T-helper 17 cell (primary cell): Measurements from ENCODE around the gene TMEM143. TPM values are rescaled to one million over a fixed set of nuclear protein-coding genes. Genes with fewer than 3 reads are reported as not detected.
"Not testable (repeated sequence)": the region's sequence is repeated elsewhere in the genome, so short reads cannot be mapped to it uniquely, and the experiment has no call there.

Experiments used
- ATAC-seq: fragments of 150-1000 bp; cut with Tn5 transposase; 2 replicates; pipeline ENCODE4 v1.10.0; 2021; ENCODE audit warnings: mild to moderate bottlenecking, moderate library complexity
- DNase-seq, 3 donors: peaks; one replicate each; pipeline versions ENCODE4 v3.0.0 to v3.0.0-alpha.2; 2020 to 2021
- H3K9me3 ChIP-seq: one replicate; pipeline ENCODE4 v1.7.0; 2013; ENCODE audit warnings: low read length, mild to moderate bottlenecking; ENCODE audit not compliant: control insufficient read depth, poor library complexity, severe bottlenecking
- H3K27ac Mint-ChIP-seq: one replicate; pipeline ENCODE4 v1.8.0; 2022; ENCODE audit warnings: mild to moderate bottlenecking, moderate library complexity, mixed read lengths
- H3K27me3 Mint-ChIP-seq: one replicate; pipeline ENCODE4 v1.8.0; 2022; ENCODE audit warnings: mixed read lengths
- H3K36me3 Mint-ChIP-seq: one replicate; pipeline ENCODE4 v1.8.0; 2022; ENCODE audit warnings: low read depth, mixed read lengths
- H3K4me1 Mint-ChIP-seq: one replicate; pipeline ENCODE4 v1.8.0; 2022; ENCODE audit warnings: mild to moderate bottlenecking, mixed read lengths
- H3K4me3 Mint-ChIP-seq: one replicate; pipeline ENCODE4 v1.8.0; 2022; ENCODE audit warnings: mild to moderate bottlenecking, moderate library complexity, mixed read lengths
- total RNA-seq, 4 donors: library from RNA in 2 of 4; stranded (reverse) in 2 of 4; gene quantifications; one replicate each; pipeline ENCODE4 v1.2.3 and lab custom pipeline; 2022 to 2026

TMEM143 gene
- total RNA-seq, 2 donors from 2014 or later, result 7.9 to 8.8 TPM

DNA sequence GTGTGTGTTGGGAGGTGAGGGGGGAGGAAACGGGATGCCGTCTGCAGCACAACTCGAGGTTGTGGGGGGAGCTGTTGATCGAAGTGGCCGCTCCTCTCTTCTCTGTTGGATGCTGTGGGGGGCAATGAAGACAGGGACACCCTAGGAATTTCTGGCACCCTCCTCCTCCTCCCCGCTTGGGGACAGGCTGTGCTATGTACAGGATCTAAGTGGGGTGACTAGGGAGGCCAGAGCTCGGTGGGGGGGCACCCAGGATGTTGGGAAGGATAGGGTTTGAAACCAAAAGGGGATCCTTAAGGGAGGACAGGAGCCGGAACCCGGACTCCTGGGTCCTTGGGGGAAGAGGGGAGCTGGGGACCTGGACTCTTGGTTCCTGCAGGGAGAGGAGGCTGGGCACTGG lies 31.8 kb upstream of the TMEM143 start:
- peaks cover 14% of the 10 kb centered on the region for H3K36me3 Mint-ChIP-seq
- H3K9me3 ChIP-seq, result no peaks in the 10 kb centered on the region
- no peak for DNase-seq
- peaks cover 33% of the 10 kb centered on the region for H3K4me1 Mint-ChIP-seq
- ATAC-seq, result no peak
- peak overlapping the region; percentile 72 for H3K4me3 Mint-ChIP-seq
- H3K27ac Mint-ChIP-seq, result no peak overlapping the region
- peaks cover 22% of the 10 kb centered on the region for H3K27me3 Mint-ChIP-seq

GRCh38 chr19:48395170-48395455 lies 31.4 kb upstream of the TMEM143 start:
- DNase-seq (no peak), ATAC-seq (no peak)
- peaks cover 14% of the 10 kb centered on the region for H3K36me3 Mint-ChIP-seq
- peaks cover 36% of the 10 kb centered on the region for H3K4me1 Mint-ChIP-seq
- H3K9me3 ChIP-seq, result no peaks in the 10 kb centered on the region
- H3K27ac Mint-ChIP-seq, result no peak overlapping the region
- H3K27me3 Mint-ChIP-seq, result peaks cover 22% of the 10 kb centered on the region
- H3K4me3 Mint-ChIP-seq, result peak overlapping the region; percentile 72

- ATAC-seq (no peak), DNase-seq (no peak)
- Mint-ChIP-seq H3K4me1 (peaks cover 36% of the 10 kb centered on the region), H3K27ac (no peak overlapping the region), H3K36me3 (peaks cover 14% of the 10 kb centered on the region), H3K27me3 (peaks cover 22% of the 10 kb centered on the region), H3K4me3 (peak overlapping the region; percentile 86)
- no peaks in the 10 kb centered on the region for H3K9me3 ChIP-seq
Observed at GRCh38 chr19:48394331-48395169, 30.8 kb upstream of the TMEM143 start.

- ATAC-seq (no peak), DNase-seq (peak in 1 of 3 donors; percentile 23)
- Mint-ChIP-seq H3K27me3 (peaks cover 22% of the 10 kb centered on the region), H3K27ac (no peak within 1 kb of the TSS), H3K4me1 (peaks cover 36% of the 10 kb centered on the region), H3K36me3 (peaks cover 14% of the 10 kb centered on the region), H3K4me3 (peak within 1 kb of the TSS; percentile 86)
- H3K9me3 ChIP-seq, result no peaks in the 10 kb centered on the region
Observed at GRCh38 chr19:48393559-48394330, 30.0 kb upstream of the TMEM143 start, which contains the start of gene GRIN2D. GRIN2D (plus strand) TSS chr19:48393668; CDS start chr19:48398393, 4,725 bp downstream.

DNA sequence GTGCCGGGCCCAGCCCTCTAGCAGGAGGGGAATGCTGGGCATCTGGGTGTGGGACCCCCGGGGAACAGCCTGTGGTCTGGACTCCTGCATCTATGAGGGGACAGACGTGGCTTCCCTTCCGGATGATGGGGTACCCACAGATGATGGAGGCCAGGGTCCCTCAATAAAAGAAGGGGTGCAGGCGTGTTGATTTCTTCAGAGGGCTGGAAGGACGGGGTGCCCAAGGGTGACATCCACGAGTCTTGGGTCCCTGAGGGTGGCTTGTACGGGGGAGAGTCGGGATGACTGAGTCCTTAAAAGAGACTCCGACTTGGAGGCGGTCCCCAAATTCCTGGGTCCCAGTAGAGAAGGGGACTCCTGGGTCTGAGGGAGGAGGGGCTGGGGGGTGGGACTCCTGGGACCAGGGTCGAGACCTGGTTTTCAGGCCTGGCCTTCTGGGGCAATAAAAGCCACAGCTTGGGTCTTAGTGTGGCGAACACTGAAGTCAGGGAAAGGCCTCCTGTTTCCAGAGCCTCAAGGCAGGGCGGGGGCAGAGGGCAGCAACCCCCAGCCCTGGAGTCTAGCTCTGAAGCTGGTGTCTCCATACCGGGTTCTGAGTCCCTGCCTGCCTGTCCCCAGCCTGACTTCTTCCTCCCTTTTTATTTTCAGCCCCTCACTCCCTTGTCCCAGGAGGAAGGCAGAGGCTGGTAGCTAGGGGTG lies 29.3 kb upstream of the TMEM143 start:
- ATAC-seq, result no peak
- Mint-ChIP-seq H3K27me3 (peaks cover 22% of the 10 kb centered on the region), H3K36me3 (peaks cover 16% of the 10 kb centered on the region), H3K27ac (no peak overlapping the region), H3K4me3 (peak overlapping the region; percentile 52), H3K4me1 (peaks cover 40% of the 10 kb centered on the region)
- no peak for DNase-seq
- H3K9me3 ChIP-seq, result no peaks in the 10 kb centered on the region

DNA sequence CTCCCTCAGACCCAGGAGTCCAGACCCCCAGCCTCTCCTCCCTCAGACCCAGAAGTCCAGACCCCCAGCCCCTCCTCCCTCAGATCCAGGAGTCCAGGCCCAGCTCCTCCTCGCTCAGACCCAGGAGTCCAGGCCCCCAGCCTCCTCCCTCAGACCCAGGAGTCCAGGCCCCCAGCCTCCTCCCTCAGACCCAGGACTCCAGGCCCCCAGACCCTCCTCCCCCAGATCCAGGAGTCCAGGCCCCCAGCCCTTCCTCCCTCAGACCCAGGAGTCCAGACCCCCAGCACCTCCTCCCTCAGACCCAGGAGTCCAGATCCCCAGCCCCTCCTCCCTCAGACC lies 28.2 kb upstream of the TMEM143 start:
- Mint-ChIP-seq H3K4me1 (peaks cover 30% of the 10 kb centered on the region), H3K27me3 (peaks cover 15% of the 10 kb centered on the region), H3K27ac (peak overlapping the region; percentile 92), H3K4me3 (peak overlapping the region; percentile 90)
- H3K36me3 Mint-ChIP-seq, ATAC-seq, H3K9me3 ChIP-seq, DNase-seq: not testable (repeated sequence)

DNA sequence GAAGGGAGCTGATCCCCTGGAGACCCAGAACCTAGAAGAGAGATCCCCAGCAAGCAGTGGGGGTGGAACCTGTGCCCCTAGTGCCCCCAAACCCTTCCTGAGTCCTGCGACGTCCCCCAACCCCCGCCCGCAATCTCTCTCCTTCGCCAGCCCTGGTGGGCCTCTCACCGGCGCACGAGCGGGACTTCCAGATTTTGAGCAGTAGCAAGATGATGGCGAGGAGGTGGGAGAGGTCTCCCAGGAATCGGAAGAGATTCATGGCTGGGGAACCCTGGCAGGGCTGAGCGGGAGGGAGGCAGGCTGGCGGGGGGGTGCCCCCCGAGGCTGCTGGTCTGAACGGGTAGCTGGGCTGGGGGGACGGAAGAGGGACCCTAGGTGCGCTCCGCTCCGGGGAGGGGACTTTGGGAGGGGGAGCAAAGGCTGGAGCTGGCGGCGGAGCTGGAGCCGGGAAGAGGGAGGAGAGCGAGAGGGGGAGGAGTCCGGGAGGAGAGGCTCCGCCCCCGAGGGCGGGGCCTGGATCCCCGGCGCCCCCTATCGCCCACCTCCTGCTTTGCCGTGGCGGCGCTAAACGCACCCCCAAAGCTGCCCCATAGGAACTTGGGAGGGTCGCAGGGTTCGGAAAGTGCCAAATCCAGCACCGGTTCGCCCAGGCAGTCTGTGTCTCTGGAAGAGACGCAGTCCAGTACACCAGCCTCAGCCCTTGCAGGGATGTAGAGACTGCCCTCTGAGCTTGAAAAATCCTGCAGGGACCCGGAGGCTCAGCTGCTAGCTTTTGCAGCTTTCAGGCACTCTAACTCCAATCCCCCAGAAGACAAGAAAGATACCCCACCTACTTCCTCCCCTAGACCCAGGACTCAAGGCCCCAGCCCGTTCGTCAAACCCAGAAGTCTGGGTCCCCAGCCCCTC lies 27.6 kb upstream of the TMEM143 start, which contains the start of gene KDELR1:
KDELR1 (minus strand) TSS at position 452 of the 906 bp plus-strand sequence; CDS start at position 259, 193 bp downstream.
- ATAC-seq (peak; percentile 85), DNase-seq (peak; percentile 70 to 72 (median 70))
- Mint-ChIP-seq H3K4me1 (peaks cover 30% of the 10 kb centered on the region), H3K36me3 (peaks cover 8% of the 10 kb centered on the region), H3K27ac (peak within 1 kb of the TSS; percentile 92), H3K4me3 (peak within 1 kb of the TSS; percentile 90), H3K27me3 (peaks cover 15% of the 10 kb centered on the region)
- H3K9me3 ChIP-seq, result no peaks in the 10 kb centered on the region

DNA sequence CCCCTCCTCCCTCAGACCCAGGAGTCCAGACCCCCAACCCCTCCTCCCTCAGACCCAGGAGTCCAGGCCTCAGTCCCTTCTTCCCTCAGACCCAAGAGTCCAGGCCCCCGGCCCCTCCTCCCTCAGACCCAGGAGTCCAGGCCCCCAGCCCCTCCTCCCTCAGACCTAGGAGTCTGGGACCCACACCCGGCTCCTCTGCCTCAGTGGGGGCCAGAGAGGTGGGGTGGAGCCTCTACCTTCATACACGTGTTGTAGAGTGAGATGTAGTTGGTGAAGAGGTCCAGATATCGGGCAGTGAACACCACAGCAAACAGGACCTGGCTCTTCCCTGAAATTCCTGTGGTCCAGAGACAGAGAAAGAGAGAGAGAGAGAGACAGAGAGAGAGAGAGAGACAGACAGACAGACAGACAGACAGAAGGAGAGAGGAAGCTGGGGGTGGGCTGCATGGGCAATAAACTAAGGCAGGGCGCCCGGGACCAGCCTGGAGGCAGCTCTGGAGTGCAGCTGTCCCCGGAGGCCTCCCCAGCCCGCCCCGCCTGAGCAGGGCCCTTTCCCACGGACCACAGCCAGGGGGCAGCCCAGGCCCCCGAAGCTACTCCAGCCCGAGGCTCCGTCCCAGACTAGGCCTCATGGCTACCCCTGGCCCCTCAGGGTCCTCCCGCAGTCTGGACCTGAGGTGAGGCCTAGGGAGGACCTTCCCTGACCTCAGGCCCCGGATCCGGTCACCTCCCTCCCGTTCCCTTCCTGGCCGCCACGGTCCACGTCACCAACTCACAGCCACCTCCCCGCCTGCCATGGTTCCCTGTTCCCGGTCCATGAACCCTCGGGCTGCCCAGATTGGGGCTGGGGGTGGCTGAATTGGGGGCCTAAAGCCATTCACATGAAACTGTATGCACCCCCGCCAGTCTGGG lies 26.7 kb upstream of the TMEM143 start:
- H3K36me3 Mint-ChIP-seq, result peaks cover 8% of the 10 kb centered on the region
- H3K4me3 Mint-ChIP-seq, result peak overlapping the region; percentile 90
- ATAC-seq (peak; percentile 76), DNase-seq (peak; percentile 45 to 58 (median 50))
- H3K27ac Mint-ChIP-seq, result peak overlapping the region; percentile 92
- H3K4me1 Mint-ChIP-seq, result peaks cover 27% of the 10 kb centered on the region
- H3K9me3 ChIP-seq, result no peaks in the 10 kb centered on the region
- H3K27me3 Mint-ChIP-seq, result peaks cover 8% of the 10 kb centered on the region

DNA sequence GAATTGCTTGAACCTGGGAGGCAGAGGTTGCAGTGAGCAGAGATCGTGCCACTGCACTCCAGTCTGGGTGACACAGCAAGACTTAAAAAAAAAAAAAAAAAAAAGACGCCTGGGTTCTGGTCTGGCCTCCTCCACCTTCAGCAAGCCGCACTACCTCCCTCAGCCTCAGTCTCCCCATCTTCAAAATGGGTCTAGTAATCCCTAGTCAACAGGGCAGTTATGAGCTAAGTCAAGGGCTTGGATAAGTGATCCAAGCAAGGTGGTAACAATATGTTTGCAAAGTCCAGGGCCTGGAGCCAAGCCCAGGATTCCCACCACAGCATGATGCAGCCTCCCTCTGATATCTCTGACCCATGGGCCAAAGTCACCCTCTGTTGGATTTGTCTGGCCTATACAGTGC lies 23.2 kb upstream of the TMEM143 start:
- H3K9me3 ChIP-seq, result no peaks in the 10 kb centered on the region
- Mint-ChIP-seq H3K36me3 (peaks cover 10% of the 10 kb centered on the region), H3K27ac (no peak overlapping the region), H3K27me3 (no peaks in the 10 kb centered on the region), H3K4me1 (peaks cover 20% of the 10 kb centered on the region), H3K4me3 (no peak overlapping the region)
- DNase-seq, result no peak
- ATAC-seq, result no peak

DNA sequence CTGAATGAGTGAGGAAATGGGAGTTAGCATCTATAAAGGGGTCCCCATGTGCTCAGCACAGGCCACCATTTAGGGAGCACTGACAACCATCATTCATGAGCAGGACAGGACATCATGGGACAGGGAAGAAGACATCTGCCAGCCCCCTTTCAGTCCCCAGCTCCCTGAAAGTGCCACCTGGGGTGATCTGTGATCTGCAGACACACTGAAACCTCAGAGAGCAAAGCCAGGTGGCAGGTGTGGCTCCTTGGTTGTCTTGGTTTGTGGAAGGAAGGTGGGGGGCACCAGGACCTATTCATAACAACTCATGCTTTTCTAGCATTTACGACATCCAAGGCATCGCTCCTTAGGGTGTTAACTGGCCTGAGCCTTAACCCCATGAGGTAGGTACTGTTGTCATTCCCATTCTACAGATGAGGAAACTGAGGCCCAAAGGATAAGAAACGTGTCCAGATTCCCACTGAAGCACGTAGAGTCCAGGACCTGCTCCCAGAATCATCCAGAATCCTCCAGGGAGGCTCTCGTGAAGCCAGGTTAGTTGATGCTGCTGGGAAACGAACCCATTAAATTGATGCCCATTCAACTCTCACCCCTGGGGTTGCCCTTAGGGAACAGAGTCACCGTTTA lies 21.8 kb upstream of the TMEM143 start:
- Mint-ChIP-seq H3K27me3 (no peaks in the 10 kb centered on the region), H3K36me3 (peaks cover 10% of the 10 kb centered on the region), H3K4me1 (peaks cover 12% of the 10 kb centered on the region), H3K27ac (no peak overlapping the region), H3K4me3 (no peak overlapping the region)
- H3K9me3 ChIP-seq, result no peaks in the 10 kb centered on the region
- ATAC-seq (no peak), DNase-seq (no peak)

DNA sequence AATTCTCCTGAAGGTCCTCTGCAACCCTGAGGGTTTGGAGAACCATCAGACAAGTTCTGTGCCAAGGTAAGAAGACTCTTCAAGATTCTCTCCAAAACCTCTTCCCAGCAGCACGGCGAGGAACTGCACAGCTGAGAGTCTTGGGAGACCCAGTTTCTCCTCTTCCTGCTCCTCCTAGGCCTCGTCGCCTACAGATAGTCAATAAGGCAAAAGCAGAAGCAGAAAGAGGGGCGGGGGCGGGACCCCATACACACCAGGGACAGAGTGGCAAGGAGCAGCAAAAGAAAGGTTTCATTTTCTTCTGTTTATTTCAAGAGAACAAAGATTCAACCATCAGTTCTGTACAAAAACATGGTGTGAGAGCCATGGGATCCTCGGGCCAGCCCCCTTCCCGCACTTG lies 18.5 kb upstream of the TMEM143 start:
- H3K36me3 Mint-ChIP-seq, result peaks cover 7% of the 10 kb centered on the region
- ATAC-seq, result no peak
- no peak overlapping the region for H3K4me3 Mint-ChIP-seq
- no peak for DNase-seq
- no peak overlapping the region for H3K27ac Mint-ChIP-seq
- no peaks in the 10 kb centered on the region for H3K9me3 ChIP-seq
- H3K27me3 Mint-ChIP-seq, result no peaks in the 10 kb centered on the region
- peaks cover 4% of the 10 kb centered on the region for H3K4me1 Mint-ChIP-seq
